PC-9 (cell line): ENCODE results near the gene MGAT5.

Experiments used
- EZH2 ChIP-seq: fragments of 200-600 bp; sonication (generic); IDR thresholded peaks from 2 replicates; pipeline ENCODE4 v1.8.0; 2017; ENCODE audit warnings: antibody characterized with exemption, low read depth
- TF ChIP-seq, protein P1 (sequence below): fragments of 200-600 bp; sonication (generic); conservative IDR thresholded peaks from 2 replicates; pipeline ENCODE4 v1.6.1; 2017; ENCODE audit warnings: mixed run types, antibody characterized with exemption, mild to moderate bottlenecking, moderate library complexity

DNA sequence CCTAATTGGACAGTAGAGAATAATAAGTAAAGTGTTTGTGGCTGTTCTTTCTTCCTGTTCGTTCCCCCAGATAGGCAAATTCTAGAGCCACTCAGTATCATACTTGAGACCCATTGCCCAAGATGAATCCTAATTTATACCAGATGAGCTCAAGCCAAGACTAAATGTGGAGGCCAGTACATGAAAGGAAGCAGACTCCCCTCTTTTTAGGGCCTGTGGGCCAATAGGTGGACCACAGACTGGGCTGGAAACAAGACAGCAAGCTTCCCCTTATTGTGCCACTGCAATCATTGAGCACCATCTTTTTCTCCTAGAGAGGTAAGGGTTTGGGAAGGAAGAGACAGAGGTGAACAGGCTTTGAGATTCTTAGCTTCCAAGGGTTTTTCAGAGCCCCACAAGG, 141.9 kb downstream of the MGAT5 start:
- TF ChIP-seq, protein P1, sequence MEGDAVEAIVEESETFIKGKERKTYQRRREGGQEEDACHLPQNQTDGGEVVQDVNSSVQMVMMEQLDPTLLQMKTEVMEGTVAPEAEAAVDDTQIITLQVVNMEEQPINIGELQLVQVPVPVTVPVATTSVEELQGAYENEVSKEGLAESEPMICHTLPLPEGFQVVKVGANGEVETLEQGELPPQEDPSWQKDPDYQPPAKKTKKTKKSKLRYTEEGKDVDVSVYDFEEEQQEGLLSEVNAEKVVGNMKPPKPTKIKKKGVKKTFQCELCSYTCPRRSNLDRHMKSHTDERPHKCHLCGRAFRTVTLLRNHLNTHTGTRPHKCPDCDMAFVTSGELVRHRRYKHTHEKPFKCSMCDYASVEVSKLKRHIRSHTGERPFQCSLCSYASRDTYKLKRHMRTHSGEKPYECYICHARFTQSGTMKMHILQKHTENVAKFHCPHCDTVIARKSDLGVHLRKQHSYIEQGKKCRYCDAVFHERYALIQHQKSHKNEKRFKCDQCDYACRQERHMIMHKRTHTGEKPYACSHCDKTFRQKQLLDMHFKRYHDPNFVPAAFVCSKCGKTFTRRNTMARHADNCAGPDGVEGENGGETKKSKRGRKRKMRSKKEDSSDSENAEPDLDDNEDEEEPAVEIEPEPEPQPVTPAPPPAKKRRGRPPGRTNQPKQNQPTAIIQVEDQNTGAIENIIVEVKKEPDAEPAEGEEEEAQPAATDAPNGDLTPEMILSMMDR: no peak
- no peak for TF ChIP-seq EZH2
